Stimulated activated CD8-positive, alpha-beta memory T cell treated with anti-CD3 and anti-CD28 coated beads, Interleukin-15, amount 100 ng/mL, for 48 hours (primary cell): Measurements from ENCODE around the gene GPR137.

Source experiments
- DNase-seq, 2 donors: peaks; one replicate each; pipeline ENCODE4 v3.0.0-alpha.2; 2020; ENCODE audit warnings: low read depth in 2 of 2

The GPR137 gene

GRCh38 chr11:64249563-64250414 is 35.9 kb upstream of the GPR137 start:
- no peak for DNase-seq

- DNase-seq, result no peak
These were observed 35.1 kb upstream of the GPR137 start for GRCh38 chr11:64250415-64251015.

GRCh38 chr11:64251016-64251752 is 34.5 kb upstream of the GPR137 start, which contains the start of gene PLCB3:
Gene PLCB3 (plus strand): TSS chr11:64251530. CDS start chr11:64251650, 120 bp downstream.
- DNase-seq, result peak in 1 of 2 donors; percentile 39

- no peak for DNase-seq
These were observed 34.0 kb upstream of the GPR137 start for GRCh38 chr11:64251753-64252002.

GRCh38 chr11:64252003-64252872 is 33.4 kb upstream of the GPR137 start:
- no peak for DNase-seq

- DNase-seq, result no peak
These were observed 32.6 kb upstream of the GPR137 start for GRCh38 chr11:64253043-64253442.

- no peak for DNase-seq
These were observed 32.2 kb upstream of the GPR137 start for GRCh38 chr11:64253481-64253880.

GRCh38 chr11:64254326-64254725 is 31.3 kb upstream of the GPR137 start:
- DNase-seq, result no peak

GRCh38 chr11:64255135-64256128 is 30.2 kb upstream of the GPR137 start:
- no peak for DNase-seq

- DNase-seq, result no peak
These were observed 29.3 kb upstream of the GPR137 start for GRCh38 chr11:64256300-64256699.

- no peak for DNase-seq
These were observed 27.3 kb upstream of the GPR137 start for GRCh38 chr11:64258356-64258755.

GRCh38 chr11:64258946-64259532 is 26.6 kb upstream of the GPR137 start:
- no peak for DNase-seq

- no peak for DNase-seq
These were observed 26.0 kb upstream of the GPR137 start for GRCh38 chr11:64259533-64260067.

GRCh38 chr11:64260147-64260708 is 25.4 kb upstream of the GPR137 start:
- DNase-seq, result no peak

GRCh38 chr11:64261556-64262080 is 24.0 kb upstream of the GPR137 start:
- DNase-seq, result no peak

GRCh38 chr11:64262271-64263002 is 23.2 kb upstream of the GPR137 start:
- DNase-seq, result no peak

GRCh38 chr11:64263021-64263946 is 22.4 kb upstream of the GPR137 start:
- no peak for DNase-seq

GRCh38 chr11:64263947-64264317 is 21.7 kb upstream of the GPR137 start:
- DNase-seq, result no peak
